HG02763 (cell line): ENCODE results near the gene SH3PXD2A.

Source experiments
- ATAC-seq: cut with Tn5 transposase; IDR thresholded peaks from one replicate; pipeline ENCODE4 v1.9.1; 2021; ENCODE audit warnings: mild to moderate bottlenecking, moderate library complexity; ENCODE audit not compliant: unreplicated experiment

Gene SH3PXD2A

GRCh38 chr10:103572347-103573204, 282.8 kb downstream of the SH3PXD2A start:
- ATAC-seq = no peak

DNA sequence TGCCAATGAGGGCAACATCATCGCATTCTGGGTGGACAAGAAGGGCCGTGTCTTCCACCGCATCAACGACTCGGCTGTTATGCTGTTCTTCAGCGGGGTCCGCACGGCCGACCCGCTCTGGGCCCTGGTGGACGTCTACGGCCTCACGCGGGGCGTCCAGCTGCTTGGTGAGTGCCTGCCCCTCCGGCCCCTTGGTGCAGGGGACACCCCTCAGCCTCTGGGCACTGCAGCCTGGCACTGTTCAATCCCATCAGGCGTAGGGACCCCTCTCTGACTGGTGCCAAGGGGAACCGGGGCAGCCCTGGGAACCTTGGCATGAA, 283.8 kb downstream of the SH3PXD2A start:
- ATAC-seq = no peak

- no peak for ATAC-seq
Measured at GRCh38 chr10:103570844-103571655, 284.3 kb downstream of the SH3PXD2A start.

- ATAC-seq = no peak
Measured at GRCh38 chr10:103569896-103570295, 285.5 kb downstream of the SH3PXD2A start.

DNA sequence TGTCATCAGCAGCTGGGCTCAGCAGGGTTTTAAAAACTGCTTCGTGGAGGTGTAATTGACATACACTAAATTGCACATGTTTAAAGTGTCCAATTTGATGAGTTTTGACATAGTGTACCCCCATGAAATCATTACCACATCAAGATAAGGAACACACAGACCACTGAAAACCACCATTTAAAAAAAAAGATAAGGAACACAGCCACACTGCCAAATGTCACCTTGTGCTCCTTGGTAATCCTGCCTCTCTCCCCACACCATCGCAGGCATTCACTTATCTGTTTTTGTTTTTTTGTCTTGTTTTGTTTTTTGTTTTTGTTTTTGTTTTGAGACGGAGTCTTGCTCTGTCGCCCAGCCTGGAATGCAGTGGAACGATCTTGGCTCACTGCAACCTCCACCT, 286.9 kb downstream of the SH3PXD2A start:
- ATAC-seq = no peak

DNA sequence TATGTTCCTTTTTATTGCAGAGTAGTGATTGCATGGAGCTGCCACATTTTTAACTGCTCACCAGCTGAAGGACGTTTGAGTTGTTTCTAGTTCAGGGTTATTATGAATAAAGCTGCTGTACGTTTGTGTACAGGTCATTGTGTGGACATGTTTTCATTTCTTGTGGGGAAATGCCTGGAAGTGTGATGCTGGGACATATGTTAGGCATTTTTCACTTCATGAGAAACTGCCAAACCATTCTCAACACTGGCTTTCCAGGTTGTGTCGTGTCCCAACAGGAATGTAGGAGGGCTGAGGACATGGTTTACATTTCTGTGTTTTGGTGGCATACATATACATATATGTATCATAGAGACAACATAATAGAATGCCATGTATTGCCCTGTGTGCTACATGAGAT, 288.8 kb downstream of the SH3PXD2A start:
- no peak for ATAC-seq

DNA sequence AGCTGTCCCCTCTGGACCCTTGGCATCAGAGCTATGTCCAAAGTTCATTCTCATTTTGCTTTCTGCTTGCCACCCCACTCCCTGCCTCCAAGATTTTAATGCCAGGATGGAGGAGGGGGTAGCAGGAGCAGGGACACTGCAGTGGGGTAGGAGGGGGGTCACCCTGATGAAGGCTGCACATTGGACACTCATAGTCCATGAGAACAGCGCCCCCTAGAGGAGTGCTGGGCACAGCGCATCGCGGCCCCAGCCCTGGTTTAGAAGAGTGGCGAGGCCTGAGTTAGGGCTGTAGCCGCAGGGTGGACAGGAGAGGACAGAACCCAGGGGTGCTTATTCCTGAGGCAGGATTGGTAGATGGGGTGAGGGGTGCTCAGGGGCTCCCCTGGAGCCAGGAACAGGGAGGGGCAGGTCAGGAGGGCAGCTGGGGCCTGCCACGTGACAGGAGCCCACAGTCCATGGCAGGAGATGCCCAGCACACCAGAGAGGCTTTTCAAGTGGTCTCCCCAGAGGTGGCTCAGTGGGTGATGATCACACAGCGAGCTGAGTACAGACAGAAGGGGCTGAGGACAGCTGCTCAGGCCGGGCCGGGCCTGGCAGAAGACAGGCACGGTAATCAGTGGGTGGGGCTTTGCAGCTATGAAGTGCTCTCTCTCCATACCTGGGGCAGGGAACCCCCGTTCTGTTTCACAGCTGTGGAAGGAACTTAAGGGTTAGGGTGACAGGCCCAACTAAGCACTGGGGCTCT, 290.4 kb downstream of the SH3PXD2A start:
- ATAC-seq = no peak

- no peak for ATAC-seq
Measured at GRCh38 chr10:103564116-103564501, 291.3 kb downstream of the SH3PXD2A start.

- no peak for ATAC-seq
Measured at GRCh38 chr10:103563231-103564115, 291.9 kb downstream of the SH3PXD2A start.

DNA sequence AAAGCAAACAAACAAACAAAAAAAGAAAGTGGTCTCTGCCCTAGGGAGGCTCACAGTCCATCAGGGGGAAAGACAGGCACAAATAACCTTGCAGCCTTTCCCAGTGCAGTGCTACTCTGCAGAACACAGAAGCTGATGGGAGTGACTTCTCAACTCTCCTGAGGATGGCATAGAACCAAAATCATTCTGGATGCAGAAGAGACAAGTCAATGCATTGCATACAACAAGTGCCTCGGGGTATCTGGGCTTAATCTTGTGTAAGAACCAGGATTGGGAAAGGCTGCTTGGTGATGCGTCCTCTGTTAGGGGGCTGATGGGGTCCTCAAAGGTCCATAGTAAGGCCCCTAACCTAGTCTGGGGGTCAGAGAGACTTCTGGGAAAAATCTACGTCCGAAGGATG, 293.0 kb downstream of the SH3PXD2A start:
- ATAC-seq = no peak

DNA sequence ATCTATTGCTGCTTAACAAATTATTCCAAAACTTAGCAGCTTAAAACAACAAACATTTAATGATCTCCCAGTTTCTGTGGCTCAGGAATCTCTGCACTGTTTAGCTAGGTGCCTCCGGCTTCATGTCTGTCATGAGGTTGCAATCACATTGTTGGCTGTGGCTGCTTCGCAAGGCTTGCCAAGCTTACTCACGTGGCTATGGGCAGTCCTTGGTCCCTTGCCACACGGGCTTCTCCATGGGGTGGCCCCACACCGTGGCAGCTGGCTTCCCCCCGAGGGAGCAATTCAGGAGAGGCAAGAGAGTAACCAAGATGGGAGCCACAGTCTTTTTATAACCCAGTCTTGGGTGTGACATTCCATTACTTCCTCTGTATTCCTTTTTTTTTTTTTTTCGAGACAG, 294.5 kb downstream of the SH3PXD2A start:
- no peak for ATAC-seq

DNA sequence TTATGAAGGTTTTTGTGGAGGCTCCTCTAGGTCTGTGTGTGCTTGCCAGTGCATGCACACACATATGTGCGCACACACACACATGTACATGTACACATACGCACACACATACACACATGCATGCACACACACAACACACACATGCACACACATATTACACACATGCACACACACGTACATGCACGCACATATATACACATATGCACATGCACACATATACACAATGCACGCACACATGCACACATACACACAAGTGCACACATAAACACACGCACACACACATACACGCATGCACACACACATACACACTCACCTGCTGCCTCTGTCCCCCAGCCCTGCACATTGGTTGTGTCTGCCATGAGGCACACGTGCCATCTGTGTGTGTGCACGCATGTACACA, 295.6 kb downstream of the SH3PXD2A start:
- ATAC-seq = no peak

DNA sequence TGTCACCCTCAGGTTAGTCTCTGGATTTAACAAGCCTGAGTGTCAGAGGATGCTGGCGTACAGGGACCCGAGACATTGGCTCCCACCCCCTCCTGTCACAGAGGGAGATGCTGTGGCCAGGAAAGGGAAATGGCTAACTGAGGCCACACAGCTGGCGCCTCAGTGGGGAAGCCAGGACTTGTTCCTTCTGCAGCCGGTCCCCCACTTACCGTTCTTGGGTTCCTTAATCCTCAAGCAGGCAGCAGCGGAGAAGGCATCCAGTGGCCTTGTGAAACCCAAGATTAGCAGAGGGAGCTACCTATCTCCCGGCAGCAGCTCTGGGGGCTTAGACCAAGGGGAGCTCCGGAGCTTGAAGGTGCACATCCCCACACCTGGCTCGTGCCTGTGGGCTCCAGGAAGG, 296.5 kb downstream of the SH3PXD2A start:
- no peak for ATAC-seq

- no peak for ATAC-seq
Measured at GRCh38 chr10:103557455-103557854, 297.9 kb downstream of the SH3PXD2A start.

DNA sequence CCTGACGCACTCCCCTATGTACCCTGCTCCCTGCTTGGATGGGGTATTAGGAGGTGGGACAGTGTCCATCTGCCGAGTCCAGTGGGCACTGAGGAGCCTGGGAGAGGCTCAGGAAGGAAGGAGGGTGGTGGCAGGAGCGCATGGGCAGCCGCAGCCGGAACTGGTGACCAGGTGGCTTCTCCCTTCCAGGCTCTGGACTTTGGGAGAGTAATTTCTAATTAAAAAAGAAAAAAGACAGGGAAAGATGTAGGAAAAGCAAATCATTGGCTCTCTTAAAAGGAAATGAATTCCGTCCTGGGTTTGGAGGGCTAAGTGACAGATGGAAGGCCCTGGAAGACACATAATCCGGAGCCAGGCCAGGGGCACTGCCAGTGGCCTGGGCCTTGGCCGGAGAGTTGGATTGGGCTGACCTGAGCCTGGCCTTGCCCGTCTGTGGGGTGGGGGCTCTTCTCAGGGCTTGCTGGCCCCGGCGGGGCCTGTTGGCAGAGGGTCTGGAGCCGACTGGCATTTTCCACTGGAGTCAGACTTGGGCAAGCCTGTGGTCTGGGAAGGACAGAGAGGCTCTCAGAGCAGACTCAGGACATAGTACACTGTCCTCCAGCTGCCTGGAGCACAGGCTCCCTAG, 298.9 kb downstream of the SH3PXD2A start:
- no peak for ATAC-seq

GRCh38 chr10:103555712-103556111, 299.7 kb downstream of the SH3PXD2A start:
- ATAC-seq = no peak

DNA sequence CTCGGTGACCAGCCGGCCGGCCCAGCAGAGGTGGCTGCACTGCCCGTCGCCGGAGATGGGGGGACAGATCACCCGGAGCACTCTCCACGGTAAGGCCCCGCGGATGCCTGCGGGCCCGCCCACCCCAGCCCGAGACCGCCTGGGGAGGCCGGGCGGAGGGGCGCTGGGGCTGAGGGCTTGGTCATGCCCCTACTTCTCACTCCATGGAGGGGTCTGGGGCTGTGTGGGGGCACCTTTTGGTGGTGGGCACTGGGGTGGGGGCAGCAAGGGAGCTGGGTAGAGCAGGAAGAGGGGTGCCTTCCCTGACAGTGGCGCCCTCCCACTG, 300.1 kb downstream of the SH3PXD2A start:
- ATAC-seq = no peak

- ATAC-seq = no peak
Measured at GRCh38 chr10:103554488-103555324, 300.7 kb downstream of the SH3PXD2A start.

DNA sequence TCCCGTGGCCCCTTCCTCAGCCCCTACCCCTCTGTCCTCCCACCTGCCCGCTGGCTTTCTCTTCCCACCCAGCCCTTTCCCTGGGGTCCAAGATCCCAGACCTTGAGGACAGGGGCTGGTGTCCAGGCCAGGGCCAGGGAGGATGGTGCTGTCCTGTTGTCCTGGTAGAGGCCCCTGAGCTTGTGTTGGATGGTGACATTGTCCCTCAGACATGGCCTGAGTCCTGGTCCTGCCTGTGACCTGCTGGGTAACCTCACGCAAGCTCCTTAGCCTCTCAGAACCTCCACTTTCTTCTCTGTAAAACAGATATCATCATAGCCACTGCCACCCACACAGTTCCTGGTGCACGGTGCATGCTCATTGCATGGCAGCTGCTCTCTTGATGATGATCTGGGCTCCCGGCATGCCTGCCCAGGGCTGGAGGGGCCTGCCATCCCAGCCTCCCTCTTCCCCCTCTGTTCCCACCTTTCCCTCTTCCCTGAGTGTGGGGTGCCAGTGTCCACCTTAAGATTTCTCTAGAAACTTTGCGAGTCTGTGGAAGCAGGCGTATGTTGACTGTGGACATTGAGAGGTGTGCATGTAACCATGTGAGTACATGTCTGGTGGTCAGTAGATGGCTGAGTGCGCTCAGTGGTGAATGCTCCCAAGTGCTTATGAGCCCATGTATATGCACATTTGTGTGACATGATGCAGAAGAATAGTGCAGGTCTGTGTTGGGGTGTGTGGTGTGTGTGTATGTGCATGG, 301.5 kb downstream of the SH3PXD2A start:
- no peak for ATAC-seq
